GM13976 (cell line): Measurements from ENCODE around the gene TIMM22.
"Not testable (repeated sequence)": the region's sequence is repeated elsewhere in the genome, so short reads cannot be mapped to it uniquely, and the experiment has no call there.

Experiments used
- DNase-seq: peaks from one replicate; pipeline ENCODE4 v3.0.0; 2012; ENCODE audit warnings: low spot score
- CTCF ChIP-seq: IDR thresholded peaks from 2 replicates; pipeline ENCODE4 v1.5.1; 2012; ENCODE audit warnings: borderline replicate concordance, mild to moderate bottlenecking; ENCODE audit not compliant: insufficient read depth; ENCODE audit errors: extremely low read depth, missing control alignments, control extremely low read depth
- in situ Hi-C: fragments of 300-500 bp; cut with MboI; formaldehyde crosslinking; loops from one replicate; pipeline ENCODE4 v1.12.0; 2022; ENCODE audit warnings: low sequenced_read_pairs, mixed read lengths, inconsistent platforms; ENCODE audit not compliant: unreplicated experiment

Gene TIMM22

GRCh38 chr17:987931-988330 lies 9.0 kb upstream of the TIMM22 start:
- DNase-seq = no peak
- no peak for TF ChIP-seq CTCF

DNA sequence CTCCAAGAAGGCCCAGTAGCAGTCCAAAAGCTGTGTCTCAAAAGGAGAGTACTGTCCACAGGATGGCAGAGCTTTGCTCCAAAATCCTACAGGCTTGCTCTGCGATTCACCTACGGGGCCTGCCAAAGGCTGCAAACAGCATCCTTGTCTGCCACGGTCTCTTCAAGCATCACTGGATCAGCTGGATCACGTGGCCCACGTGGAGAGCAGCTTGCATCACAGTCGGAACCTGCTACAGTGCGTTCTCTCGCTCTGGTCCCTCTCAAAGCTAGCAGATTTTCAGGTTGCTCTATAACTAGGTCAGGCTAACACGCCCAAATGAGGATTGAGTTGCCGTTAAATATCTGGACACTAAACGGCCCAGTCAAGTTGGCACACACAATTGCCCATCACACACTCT lies 8.4 kb upstream of the TIMM22 start:
- no peak for TF ChIP-seq CTCF
- in situ Hi-C loops = loop anchor here (10.0 kb wide), 1 partner anchor 194 kb away; no protein-coding TSS in a partner anchor
- DNase-seq = no peak

More at GRCh38 chr17:987931-988330, 9.0 kb upstream of the TIMM22 start:
- in situ Hi-C loops = loop anchor here (10.0 kb wide), 1 partner anchor 193 kb away; no protein-coding TSS in a partner anchor

DNA sequence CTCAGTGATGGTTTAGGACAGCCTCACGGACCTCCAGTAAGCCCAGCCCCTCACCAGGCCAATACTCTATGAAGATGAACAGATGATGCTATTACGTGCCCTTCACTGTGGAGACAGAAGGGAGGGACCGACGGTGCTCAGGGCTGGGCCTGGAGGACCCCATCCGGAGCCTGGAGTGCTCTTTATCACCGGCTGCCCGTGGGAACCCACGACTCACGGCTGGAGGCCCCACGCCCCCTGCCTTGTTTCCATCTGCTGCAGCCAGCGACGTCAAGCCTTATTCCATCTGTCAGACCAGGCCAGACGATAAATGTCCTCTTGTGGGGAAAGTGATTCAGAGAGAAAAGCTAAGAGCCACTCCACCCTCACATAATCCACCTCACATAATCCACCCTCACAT lies 4.0 kb upstream of the TIMM22 start:
- no peak for TF ChIP-seq CTCF
- no peak for DNase-seq
- in situ Hi-C loops = no loop called here

GRCh38 chr17:995324-995723 lies 1.6 kb upstream of the TIMM22 start:
- DNase-seq, in situ Hi-C loops: not testable (repeated sequence)

GRCh38 chr17:998111-998510 lies 1.2 kb downstream of the TIMM22 start:
- no peak for TF ChIP-seq CTCF
- in situ Hi-C loops = no loop called here
- no peak for DNase-seq

DNA sequence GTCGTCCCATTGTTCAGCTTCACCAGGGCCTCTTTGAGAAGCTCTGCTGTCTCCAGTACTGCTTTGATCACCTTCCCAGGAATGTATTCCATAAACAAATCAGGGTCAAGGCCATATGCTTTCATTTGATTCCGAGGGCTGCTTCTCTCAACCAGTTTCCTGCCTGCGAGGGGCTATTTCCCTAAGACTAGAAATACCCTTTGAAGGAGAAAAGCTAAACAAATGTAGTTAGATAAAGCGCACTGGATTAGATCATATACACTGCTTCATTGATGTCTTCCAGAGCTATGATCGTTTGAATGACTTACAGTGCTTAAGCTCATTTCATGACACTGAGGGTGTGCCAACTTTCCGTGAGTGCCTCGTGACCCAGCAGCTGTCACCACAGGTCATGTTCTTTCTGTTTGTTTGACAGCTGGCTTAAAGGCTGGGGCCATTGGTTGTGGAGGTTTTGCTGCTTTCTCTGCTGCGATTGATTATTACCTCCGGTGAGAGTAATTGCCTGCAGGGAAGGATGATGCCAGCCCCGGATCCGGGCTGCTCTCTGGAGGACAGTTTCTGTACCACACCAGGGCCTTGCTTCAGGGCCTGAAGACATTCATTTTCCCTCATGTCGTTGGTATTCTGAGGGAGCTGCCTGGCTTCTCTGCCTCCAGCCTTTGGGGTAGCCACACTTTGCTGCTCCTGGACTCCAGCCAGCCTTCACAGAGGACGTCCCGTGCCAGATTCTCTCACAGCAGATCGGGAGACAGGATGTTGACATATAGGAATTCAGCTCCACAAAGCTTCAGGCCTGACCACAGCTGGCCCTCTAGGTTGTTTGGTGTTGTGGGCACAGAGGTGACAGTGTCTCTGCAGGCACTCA lies 3.9 kb downstream of the TIMM22 start:
- in situ Hi-C loops = no loop called here
- TF ChIP-seq CTCF = no peak
- no peak for DNase-seq

DNA sequence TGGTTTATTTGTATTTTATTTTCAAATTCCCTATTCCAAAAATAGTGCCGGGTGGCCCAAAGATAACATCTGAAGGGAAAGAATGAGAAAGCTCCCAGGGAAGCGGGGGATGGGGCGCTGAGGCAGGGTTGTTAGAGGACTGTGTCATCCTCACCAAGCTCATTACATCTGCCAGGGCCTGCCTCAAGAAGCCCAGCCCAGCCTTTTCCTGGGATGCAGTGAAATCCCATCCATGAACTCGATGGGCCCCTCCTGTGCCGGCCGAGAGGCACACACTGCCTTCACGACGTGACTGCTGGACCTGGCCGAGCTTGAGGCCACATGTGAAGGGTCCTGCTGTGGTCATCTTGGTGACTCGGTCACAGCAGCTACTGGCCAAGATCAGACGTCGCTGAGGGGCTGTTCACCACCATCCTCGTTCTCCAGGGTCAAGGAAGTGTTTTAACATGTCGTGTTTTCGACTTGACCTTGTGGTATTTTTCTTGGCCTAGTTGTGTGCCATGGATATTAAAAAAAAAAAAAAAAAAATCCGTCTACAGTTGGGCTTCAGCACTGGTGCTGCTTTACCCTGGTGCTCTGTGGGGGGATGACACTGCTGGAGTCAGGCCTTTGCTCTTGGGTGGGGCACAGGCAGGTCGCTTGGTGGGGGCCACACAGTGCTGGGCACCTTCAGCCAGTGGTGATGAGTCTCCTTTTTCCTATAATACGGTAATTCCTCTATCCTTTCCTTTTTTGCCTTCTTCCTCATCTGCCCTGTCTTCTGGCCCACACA lies 4.9 kb downstream of the TIMM22 start:
- no peak for TF ChIP-seq CTCF
- no peak for DNase-seq
- in situ Hi-C loops = no loop called here
